HG03095 (cell line): Measurements from ENCODE around the gene SLC25A36.

Experiments used
- ATAC-seq: cut with Tn5 transposase; IDR thresholded peaks from one replicate; pipeline ENCODE4 v1.9.1; 2021; ENCODE audit warnings: moderate library complexity; ENCODE audit not compliant: unreplicated experiment

SLC25A36 gene

GRCh38 chr3:140941434-140942220, at the start of gene SLC25A36:
TSS of gene SLC25A36 (plus strand) at chr3:140941836. CDS start at chr3:140942055, 219 bp downstream.
- peak; percentile 97 for ATAC-seq

- no peak for ATAC-seq
Measured at GRCh38 chr3:140896997-140897396, 44.6 kb upstream of the SLC25A36 start.

DNA sequence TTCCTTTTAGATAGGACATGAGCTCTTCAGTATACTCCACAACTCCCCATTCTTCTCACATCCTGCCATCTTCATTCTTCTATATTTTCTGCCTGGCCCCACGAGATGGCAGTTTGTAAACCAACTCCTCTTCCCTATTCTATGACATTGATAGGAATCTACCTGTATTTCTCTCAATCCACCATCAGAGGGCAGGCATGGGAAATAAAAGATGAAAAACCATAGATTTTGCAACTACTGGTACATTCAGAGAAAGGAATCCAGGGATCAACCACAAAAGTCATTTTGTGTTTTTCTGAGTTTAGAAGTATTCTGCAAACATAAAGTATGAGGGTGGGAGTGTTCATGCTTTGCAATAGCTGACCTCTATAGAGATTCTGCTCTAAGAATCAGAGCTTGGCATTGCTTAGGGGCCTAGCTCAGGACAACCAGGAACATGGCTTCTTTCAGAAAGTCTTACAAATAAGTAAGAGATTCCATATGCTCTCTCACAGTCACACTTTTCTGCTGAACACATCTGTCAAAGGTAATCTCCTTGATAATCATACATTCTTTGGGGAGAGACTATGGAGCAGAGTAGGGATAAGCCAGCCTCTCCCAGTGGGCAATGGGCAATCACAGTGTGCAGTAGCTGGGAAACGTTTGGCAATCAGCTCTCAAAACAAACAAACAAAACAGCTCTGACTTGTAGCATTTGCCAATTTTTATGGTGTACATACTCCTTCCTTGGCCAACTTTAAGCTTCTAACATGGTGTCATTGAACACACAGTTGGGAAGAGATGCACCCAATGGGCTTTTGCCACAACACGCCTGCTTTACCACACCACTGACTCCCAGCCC, 43.1 kb upstream of the SLC25A36 start:
- no peak for ATAC-seq

- ATAC-seq = no peak
Measured at GRCh38 chr3:140899363-140899762, 42.3 kb upstream of the SLC25A36 start.

- no peak for ATAC-seq
Measured at GRCh38 chr3:140902791-140903190, 38.8 kb upstream of the SLC25A36 start.

GRCh38 chr3:140903196-140903595, 38.4 kb upstream of the SLC25A36 start:
- ATAC-seq = no peak

GRCh38 chr3:140904521-140904920, 37.1 kb upstream of the SLC25A36 start:
- ATAC-seq = no peak

- no peak for ATAC-seq
Measured at GRCh38 chr3:140905559-140905958, 36.1 kb upstream of the SLC25A36 start.

DNA sequence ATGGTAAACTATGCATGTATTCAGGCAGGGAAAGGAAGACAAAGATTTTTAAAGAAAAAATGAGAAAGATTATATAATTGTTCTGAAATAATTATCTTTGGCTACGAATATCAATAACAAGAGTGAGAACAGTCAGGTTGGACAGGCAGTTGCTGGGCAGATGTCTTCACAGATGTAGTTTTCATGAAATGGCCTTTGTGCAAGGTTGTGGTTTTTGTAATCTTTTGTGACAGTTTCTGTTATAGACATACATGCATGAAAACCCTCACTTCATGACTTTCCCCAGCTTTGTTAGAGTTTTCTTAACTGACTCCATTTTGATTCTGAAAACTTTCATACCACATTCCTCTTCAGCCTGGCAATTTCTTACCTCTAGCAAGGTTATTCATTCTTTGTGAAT, 34.9 kb upstream of the SLC25A36 start:
- ATAC-seq = peak; percentile 72

- no peak for ATAC-seq
Measured at GRCh38 chr3:140910860-140911259, 30.8 kb upstream of the SLC25A36 start.

DNA sequence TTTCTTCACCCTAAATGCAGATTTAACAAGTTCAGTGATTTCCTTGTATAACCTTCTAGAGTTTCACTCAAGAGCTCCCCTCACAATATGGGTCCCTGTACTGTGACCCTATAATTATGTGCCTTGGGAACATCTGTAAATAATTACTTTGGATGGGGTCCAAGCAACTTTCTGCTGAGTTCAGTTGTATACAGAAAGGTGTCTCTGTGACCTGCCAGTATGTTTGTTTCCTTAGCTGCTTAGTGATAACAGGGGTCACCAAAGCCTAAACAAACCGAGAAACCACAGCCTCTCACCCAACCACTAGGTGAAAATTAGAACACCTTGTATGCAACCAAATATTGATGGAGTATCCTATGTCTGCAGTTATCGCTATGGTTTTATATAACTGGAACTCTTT, 29.8 kb upstream of the SLC25A36 start:
- no peak for ATAC-seq

DNA sequence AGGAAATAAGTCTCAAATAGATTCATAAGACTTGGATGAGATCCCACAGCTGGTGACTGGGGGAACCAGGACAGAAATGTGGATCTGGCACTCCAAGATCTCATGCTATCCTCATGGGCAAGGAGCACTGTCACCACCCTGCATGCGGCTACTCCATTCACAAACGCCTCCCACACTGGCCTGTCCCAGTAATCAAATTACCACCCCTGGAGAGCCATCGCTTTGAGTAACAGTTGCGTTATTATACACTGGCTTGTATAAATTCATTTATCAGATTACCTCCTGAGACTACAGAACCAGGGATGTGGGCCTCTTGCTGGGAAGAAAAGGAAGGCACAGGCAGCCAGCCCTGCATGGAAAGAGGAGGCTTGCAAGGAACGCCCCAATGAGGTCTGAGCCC, 27.9 kb upstream of the SLC25A36 start:
- no peak for ATAC-seq

- no peak for ATAC-seq
Measured at GRCh38 chr3:140914384-140914945, 27.2 kb upstream of the SLC25A36 start.

- no peak for ATAC-seq
Measured at GRCh38 chr3:140916603-140917002, 25.0 kb upstream of the SLC25A36 start.

- ATAC-seq = no peak
Measured at GRCh38 chr3:140917772-140918171, 23.9 kb upstream of the SLC25A36 start.

- ATAC-seq = no peak
Measured at GRCh38 chr3:140920029-140920428, 21.6 kb upstream of the SLC25A36 start.

GRCh38 chr3:140922634-140923033, 19.0 kb upstream of the SLC25A36 start:
- ATAC-seq = no peak

GRCh38 chr3:140924097-140924873, 17.4 kb upstream of the SLC25A36 start:
- ATAC-seq = no peak

DNA sequence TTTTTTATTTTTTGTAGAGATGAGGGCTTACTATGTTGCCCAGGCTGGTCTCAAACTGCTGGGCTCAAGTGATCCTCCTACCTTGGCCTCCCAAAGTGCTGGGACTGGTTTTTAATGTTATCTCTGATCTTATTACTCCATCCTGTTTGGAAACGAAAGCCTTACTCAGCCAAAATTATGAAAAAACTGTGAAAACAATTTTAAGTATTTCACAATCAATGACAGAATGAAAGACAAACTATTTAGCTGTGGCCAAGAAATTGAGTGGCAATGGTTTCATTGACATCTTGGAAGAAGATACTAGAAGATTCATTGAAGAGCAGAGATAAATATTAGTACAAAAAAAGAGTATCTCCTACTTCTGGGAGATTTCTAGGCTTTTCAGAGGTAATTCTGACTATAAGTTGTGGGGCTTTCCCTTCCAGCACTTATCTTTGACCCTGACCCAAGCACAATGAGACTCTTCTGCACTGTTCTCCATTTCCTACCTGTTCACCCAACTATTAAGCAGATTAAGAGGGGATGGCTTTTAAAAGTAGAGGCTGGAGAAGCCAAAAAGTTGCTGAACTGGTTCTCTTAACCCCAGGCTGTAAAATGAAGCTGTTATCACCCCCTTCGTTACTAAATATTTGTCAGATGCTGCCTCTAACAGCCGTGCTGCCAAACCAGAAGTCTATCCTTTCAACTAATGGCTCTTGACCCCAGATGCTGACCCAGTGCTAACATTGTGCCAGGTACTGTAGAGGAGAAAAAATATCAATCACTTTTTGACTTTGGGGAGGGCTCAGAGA, 14.2 kb upstream of the SLC25A36 start:
- ATAC-seq = no peak

- ATAC-seq = no peak
Measured at GRCh38 chr3:140929446-140929845, 12.2 kb upstream of the SLC25A36 start.
